Keratinocyte (primary cell): ENCODE measurements around the gene RAD21L1.

Experiments
- EZH2 ChIP-seq: IDR thresholded peaks from one replicate; pipeline ENCODE4 v1.6.1; 2012; ENCODE audit warnings: inconsistent platforms, mild to moderate bottlenecking, low read length, moderate library complexity
- TF ChIP-seq, protein P1 (sequence below), 3 experiments: IDR thresholded peaks in 1 of 3; conservative IDR thresholded peaks in 1 of 3; optimal IDR thresholded peaks in 1 of 3; 2 replicates in 2 of 3; 3 replicates in 1 of 3; pipeline versions ENCODE3 to v1.5.1; 2011; ENCODE audit warnings: low read length in 3 of 3, mild to moderate bottlenecking in 3 of 3, moderate library complexity in 2 of 3, control low read depth in 1 of 3, inconsistent platforms in 1 of 3; ENCODE audit not compliant: insufficient read depth in 2 of 3; ENCODE audit errors: extremely low read depth in 1 of 3

DNA sequence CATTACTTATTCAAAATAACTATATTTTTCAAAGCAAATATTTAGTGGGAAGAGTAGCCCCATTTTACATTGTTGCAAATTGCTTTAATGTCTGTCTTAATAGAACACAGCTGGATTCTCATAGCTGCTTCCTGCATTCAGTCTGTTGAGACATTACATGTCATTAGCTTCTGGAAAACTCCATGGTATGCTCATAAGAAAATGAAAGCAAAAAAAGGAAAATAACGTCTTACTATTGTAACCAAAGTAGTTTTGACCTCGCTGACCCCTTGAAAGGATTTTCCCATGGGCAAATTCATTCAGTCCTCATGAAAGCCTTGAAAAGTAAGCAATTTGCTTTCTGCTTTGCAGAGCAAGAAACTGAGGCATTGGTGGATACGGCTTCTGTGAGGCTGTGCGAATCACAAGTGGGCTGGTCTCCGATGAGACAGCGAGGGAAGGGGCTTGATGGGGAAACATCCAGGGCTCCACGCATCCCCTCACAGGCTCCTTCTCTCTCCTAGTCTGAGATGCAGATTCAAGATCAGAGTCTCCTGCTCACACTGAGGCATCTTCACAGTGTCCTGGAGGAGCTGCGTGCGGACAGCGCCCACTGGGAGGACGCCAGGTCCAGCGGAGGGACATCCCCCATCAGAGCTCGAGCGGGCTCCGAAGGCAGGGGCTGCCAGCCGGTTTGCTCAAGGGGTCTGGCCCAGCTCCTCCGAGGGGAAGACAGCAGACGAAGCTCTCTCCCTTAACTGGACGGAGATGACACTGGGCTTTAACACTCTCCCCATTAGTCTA lies 19.3 kb upstream of the RAD21L1 start:
- TF ChIP-seq, protein P1, sequence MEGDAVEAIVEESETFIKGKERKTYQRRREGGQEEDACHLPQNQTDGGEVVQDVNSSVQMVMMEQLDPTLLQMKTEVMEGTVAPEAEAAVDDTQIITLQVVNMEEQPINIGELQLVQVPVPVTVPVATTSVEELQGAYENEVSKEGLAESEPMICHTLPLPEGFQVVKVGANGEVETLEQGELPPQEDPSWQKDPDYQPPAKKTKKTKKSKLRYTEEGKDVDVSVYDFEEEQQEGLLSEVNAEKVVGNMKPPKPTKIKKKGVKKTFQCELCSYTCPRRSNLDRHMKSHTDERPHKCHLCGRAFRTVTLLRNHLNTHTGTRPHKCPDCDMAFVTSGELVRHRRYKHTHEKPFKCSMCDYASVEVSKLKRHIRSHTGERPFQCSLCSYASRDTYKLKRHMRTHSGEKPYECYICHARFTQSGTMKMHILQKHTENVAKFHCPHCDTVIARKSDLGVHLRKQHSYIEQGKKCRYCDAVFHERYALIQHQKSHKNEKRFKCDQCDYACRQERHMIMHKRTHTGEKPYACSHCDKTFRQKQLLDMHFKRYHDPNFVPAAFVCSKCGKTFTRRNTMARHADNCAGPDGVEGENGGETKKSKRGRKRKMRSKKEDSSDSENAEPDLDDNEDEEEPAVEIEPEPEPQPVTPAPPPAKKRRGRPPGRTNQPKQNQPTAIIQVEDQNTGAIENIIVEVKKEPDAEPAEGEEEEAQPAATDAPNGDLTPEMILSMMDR (optimal IDR thresholded peaks at IDR 0.05 in 1 of 3, IDR thresholded peaks at IDR 0.05 in 1 of 3, conservative IDR thresholded peaks at IDR 0.05 in 1 of 3; ENCODE audit: extremely low read depth in 1 of 3, insufficient read depth in 2 of 3, low read length in 3 of 3): no peak
- no peak for TF ChIP-seq EZH2
